HepG2 (cell line): ENCODE results near the gene RNF168. TPM values are rescaled to one million over a fixed set of nuclear protein-coding genes. Genes with fewer than 3 reads are reported as not detected.

ENCODE experiments used
- BRF2 ChIP-seq: sonication (generic); formaldehyde crosslinking; IDR thresholded peaks from 2 replicates; pipeline ENCODE4 v1.8.1; 2022; ENCODE audit warnings: mild to moderate bottlenecking, missing genetic modification reagents
- DMAP1 ChIP-seq: IDR thresholded peaks from 2 replicates; pipeline ENCODE4 v1.6.1; 2016
- ESRRA ChIP-seq: sonication (generic); formaldehyde crosslinking; IDR thresholded peaks from 2 replicates; pipeline ENCODE4 v1.5.1; 2020; ENCODE audit warnings: mild to moderate bottlenecking, low read depth, missing genetic modification reagents
- MATR3 ChIP-seq: sonication (generic); formaldehyde crosslinking; IDR thresholded peaks from 2 replicates; pipeline ENCODE4 v1.4.0; 2020; ENCODE audit warnings: missing genetic modification reagents
- RFXANK ChIP-seq: IDR thresholded peaks from 2 replicates; pipeline ENCODE4 v1.6.1; 2016
- SIN3A ChIP-seq: IDR thresholded peaks from 2 replicates; pipeline ENCODE4 v1.6.1; 2011; ENCODE audit warnings: low read depth, mild to moderate bottlenecking, control low read depth, low read length, borderline replicate concordance
- SNAPC5 ChIP-seq: sonication (generic); formaldehyde crosslinking; IDR thresholded peaks from 2 replicates; pipeline ENCODE4 v1.8.1; 2023; ENCODE audit warnings: mild to moderate bottlenecking, missing genetic modification reagents, borderline replicate concordance
- TGIF2 ChIP-seq: IDR thresholded peaks from 2 replicates; pipeline ENCODE4 v1.6.1; 2016; ENCODE audit warnings: control low read depth, missing compliant biosample characterization
- ZFP91 ChIP-seq: sonication (generic); formaldehyde crosslinking; IDR thresholded peaks from 2 replicates; pipeline ENCODE4 v1.9.0; 2022; ENCODE audit warnings: missing genetic modification reagents, mild to moderate bottlenecking, borderline replicate concordance
- ZIK1 ChIP-seq: sonication (generic); formaldehyde crosslinking; IDR thresholded peaks from 2 replicates; pipeline ENCODE4 v1.5.0; 2020; ENCODE audit warnings: mild to moderate bottlenecking, low read depth, missing genetic modification reagents, borderline replicate concordance
- ZNF138 ChIP-seq: sonication (generic); formaldehyde crosslinking; IDR thresholded peaks from 2 replicates; pipeline ENCODE4 v1.5.0; 2020; ENCODE audit warnings: mild to moderate bottlenecking, low read depth, missing genetic modification reagents
- ZNF546 ChIP-seq: sonication (generic); formaldehyde crosslinking; conservative IDR thresholded peaks from 2 replicates; pipeline ENCODE4 v1.8.1; 2023; ENCODE audit warnings: mild to moderate bottlenecking, missing genetic modification reagents
- ZNF841 ChIP-seq: sonication (generic); formaldehyde crosslinking; IDR thresholded peaks from 2 replicates; pipeline ENCODE4 v1.8.1; 2023; ENCODE audit warnings: missing genetic modification reagents, borderline replicate concordance
- polyA plus RNA-seq, 8 experiments: library from polyadenylated mRNA; depleted of rRNA in 3 of 8; stranded (reverse) in 7 of 8; unstranded in 1 of 8; fragments of >200 nt; fragmentation: Illumina TruSeq in 4 of 8; extraction: Trizol in 4 of 8; gene quantifications; 2 replicates each; pipeline versions ENCODE4 v1.2.1 to v1.2.3, GENCODE V29; 2011 to 2016; ENCODE audit warnings: low read depth in 4 of 8, missing spikeins in 1 of 8, mixed read lengths in 1 of 8; ENCODE audit not compliant: insufficient read depth in 1 of 8
- total RNA-seq, 5 experiments: library from RNA; depleted of rRNA; stranded (reverse); fragments of >200 nt; fragmentation: Illumina TruSeq; extraction: Trizol; gene quantifications; 2 replicates each; pipeline ENCODE4 v1.2.3, GENCODE V29; 2016; ENCODE audit warnings: low read depth in 1 of 5
- TF ChIP-seq, protein P1 (sequence below): sonication (generic); formaldehyde crosslinking; IDR thresholded peaks from 2 replicates; pipeline ENCODE4 v1.4.0; 2020; ENCODE audit warnings: missing genetic modification reagents
- TF ChIP-seq, protein P2 (sequence below): sonication (generic); formaldehyde crosslinking; IDR thresholded peaks from 2 replicates; pipeline ENCODE4 v1.9.0; 2021; ENCODE audit warnings: missing genetic modification reagents, borderline replicate concordance
- TF ChIP-seq, protein P3 (sequence below): sonication (generic); formaldehyde crosslinking; IDR thresholded peaks from 2 replicates; pipeline ENCODE4 v1.8.0; 2022; ENCODE audit warnings: mild to moderate bottlenecking, missing genetic modification reagents, moderate library complexity
- TF ChIP-seq, protein P4 (sequence below): sonication (generic); formaldehyde crosslinking; IDR thresholded peaks from 2 replicates; pipeline ENCODE4 v1.4.0; 2020; ENCODE audit warnings: missing genetic modification reagents

RNF168 gene
- total and polyA plus RNA-seq, 2 of the 13 experiments (the other 11 are each of a cell fraction or from before 2014, with no cell fraction given) = 3.7 to 22.9 TPM

GRCh38 chr3:196503196-196504076, at the start of gene RNF168 (continued):
- TF ChIP-seq, protein P1, sequence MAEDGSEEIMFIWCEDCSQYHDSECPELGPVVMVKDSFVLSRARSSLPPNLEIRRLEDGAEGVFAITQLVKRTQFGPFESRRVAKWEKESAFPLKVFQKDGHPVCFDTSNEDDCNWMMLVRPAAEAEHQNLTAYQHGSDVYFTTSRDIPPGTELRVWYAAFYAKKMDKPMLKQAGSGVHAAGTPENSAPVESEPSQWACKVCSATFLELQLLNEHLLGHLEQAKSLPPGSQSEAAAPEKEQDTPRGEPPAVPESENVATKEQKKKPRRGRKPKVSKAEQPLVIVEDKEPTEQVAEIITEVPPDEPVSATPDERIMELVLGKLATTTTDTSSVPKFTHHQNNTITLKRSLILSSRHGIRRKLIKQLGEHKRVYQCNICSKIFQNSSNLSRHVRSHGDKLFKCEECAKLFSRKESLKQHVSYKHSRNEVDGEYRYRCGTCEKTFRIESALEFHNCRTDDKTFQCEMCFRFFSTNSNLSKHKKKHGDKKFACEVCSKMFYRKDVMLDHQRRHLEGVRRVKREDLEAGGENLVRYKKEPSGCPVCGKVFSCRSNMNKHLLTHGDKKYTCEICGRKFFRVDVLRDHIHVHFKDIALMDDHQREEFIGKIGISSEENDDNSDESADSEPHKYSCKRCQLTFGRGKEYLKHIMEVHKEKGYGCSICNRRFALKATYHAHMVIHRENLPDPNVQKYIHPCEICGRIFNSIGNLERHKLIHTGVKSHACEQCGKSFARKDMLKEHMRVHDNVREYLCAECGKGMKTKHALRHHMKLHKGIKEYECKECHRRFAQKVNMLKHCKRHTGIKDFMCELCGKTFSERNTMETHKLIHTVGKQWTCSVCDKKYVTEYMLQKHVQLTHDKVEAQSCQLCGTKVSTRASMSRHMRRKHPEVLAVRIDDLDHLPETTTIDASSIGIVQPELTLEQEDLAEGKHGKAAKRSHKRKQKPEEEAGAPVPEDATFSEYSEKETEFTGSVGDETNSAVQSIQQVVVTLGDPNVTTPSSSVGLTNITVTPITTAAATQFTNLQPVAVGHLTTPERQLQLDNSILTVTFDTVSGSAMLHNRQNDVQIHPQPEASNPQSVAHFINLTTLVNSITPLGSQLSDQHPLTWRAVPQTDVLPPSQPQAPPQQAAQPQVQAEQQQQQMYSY (CRISPR knock-in tag) = peak; percentile 40; the same call in 1 of the 2 replicates
- TF ChIP-seq ZFP91 (CRISPR knock-in tag) = peak; percentile 58
- TF ChIP-seq, protein P2, sequence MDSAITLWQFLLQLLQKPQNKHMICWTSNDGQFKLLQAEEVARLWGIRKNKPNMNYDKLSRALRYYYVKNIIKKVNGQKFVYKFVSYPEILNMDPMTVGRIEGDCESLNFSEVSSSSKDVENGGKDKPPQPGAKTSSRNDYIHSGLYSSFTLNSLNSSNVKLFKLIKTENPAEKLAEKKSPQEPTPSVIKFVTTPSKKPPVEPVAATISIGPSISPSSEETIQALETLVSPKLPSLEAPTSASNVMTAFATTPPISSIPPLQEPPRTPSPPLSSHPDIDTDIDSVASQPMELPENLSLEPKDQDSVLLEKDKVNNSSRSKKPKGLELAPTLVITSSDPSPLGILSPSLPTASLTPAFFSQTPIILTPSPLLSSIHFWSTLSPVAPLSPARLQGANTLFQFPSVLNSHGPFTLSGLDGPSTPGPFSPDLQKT (CRISPR knock-in tag) = 0 out of 2 replicates have a peak, but pooled peaks have one; percentile 64
- TF ChIP-seq SIN3A = peak; percentile 82; the same call in 1 of the 2 replicates
- no peak for TF ChIP-seq RFXANK
- TF ChIP-seq ZNF546 (CRISPR knock-in tag) = no peak
- no peak for TF ChIP-seq ZNF138 (CRISPR knock-in tag)
- TF ChIP-seq BRF2 (CRISPR knock-in tag) = no peak
- TF ChIP-seq MATR3 = no peak
- peak; percentile 69 for TF ChIP-seq DMAP1 (CRISPR knock-in tag)
- TF ChIP-seq ZNF841 = no peak; the same call in 1 of the 2 replicates
- TF ChIP-seq SNAPC5 = no peak; the same call in 1 of the 2 replicates
- TF ChIP-seq ESRRA (CRISPR knock-in tag) = peak; percentile 54; the same call in 1 of the 2 replicates
- TF ChIP-seq, protein P3, sequence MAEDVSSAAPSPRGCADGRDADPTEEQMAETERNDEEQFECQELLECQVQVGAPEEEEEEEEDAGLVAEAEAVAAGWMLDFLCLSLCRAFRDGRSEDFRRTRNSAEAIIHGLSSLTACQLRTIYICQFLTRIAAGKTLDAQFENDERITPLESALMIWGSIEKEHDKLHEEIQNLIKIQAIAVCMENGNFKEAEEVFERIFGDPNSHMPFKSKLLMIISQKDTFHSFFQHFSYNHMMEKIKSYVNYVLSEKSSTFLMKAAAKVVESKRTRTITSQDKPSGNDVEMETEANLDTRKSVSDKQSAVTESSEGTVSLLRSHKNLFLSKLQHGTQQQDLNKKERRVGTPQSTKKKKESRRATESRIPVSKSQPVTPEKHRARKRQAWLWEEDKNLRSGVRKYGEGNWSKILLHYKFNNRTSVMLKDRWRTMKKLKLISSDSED (CRISPR knock-in tag) = no peak
- TF ChIP-seq, protein P4, sequence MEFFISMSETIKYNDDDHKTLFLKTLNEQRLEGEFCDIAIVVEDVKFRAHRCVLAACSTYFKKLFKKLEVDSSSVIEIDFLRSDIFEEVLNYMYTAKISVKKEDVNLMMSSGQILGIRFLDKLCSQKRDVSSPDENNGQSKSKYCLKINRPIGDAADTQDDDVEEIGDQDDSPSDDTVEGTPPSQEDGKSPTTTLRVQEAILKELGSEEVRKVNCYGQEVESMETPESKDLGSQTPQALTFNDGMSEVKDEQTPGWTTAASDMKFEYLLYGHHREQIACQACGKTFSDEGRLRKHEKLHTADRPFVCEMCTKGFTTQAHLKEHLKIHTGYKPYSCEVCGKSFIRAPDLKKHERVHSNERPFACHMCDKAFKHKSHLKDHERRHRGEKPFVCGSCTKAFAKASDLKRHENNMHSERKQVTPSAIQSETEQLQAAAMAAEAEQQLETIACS (CRISPR knock-in tag) = no peak
- peak; percentile 83; the same call in 1 of the 2 replicates for TF ChIP-seq TGIF2 (CRISPR knock-in tag)
- TF ChIP-seq ZIK1 = no peak
